Activated CD4-positive, alpha-beta T cell treated with anti-CD3 and anti-CD28 coated beads, Interleukin-2, amount 10 ng/mL, durations not matched to agents 24 days and 14 days (primary cell): ENCODE data around the gene SLC7A4. TPM values are rescaled to one million over a fixed set of nuclear protein-coding genes. Genes with fewer than 3 reads are reported as not detected.
"Not testable (repeated sequence)": the region's sequence is repeated elsewhere in the genome, so short reads cannot be mapped to it uniquely, and the experiment has no call there.

Source experiments
- DNase-seq: peaks from one replicate; pipeline ENCODE4 v3.0.0; 2022
- H3K27ac Mint-ChIP-seq: one replicate; pipeline ENCODE4 v1.8.0; 2022; ENCODE audit warnings: mild to moderate bottlenecking, mixed read lengths
- H3K27me3 Mint-ChIP-seq: one replicate; pipeline ENCODE4 v1.8.0; 2022; ENCODE audit warnings: mixed read lengths
- H3K36me3 Mint-ChIP-seq: one replicate; pipeline ENCODE4 v1.8.0; 2022; ENCODE audit warnings: low read depth, mild to moderate bottlenecking, mixed read lengths
- H3K4me1 Mint-ChIP-seq: one replicate; pipeline ENCODE4 v1.8.0; 2021; ENCODE audit warnings: mixed read lengths
- H3K4me3 Mint-ChIP-seq: one replicate; pipeline ENCODE4 v1.8.0; 2022; ENCODE audit warnings: mild to moderate bottlenecking, moderate library complexity, mixed read lengths
- H3K9me3 Mint-ChIP-seq: one replicate; pipeline ENCODE4 v1.8.0; 2021; ENCODE audit warnings: mixed read lengths
- intact Hi-C: fragments of 100-400 bp; cut with micrococcal nuclease; formaldehyde crosslinking; loops from one replicate; pipeline ENCODE4 v1.15.1; 2023
- total RNA-seq: library from RNA; stranded (reverse); gene quantifications from 2 replicates; pipeline ENCODE4 v1.2.3, GENCODE V29; 2022

Gene SLC7A4
- total RNA-seq, 1 donor from 2014 or later: not detected

- peak overlapping the region; percentile 23 for H3K27ac Mint-ChIP-seq
- peaks cover 9% of the 10 kb centered on the region for H3K27me3 Mint-ChIP-seq
- no peaks in the 10 kb centered on the region for H3K36me3 Mint-ChIP-seq
- no peaks in the 10 kb centered on the region for H3K9me3 Mint-ChIP-seq
- H3K4me3 Mint-ChIP-seq: peak overlapping the region; percentile 78
- intact Hi-C loops: loop anchor here (1.0 kb wide), 1 partner anchor 11 kb away; the partner anchor contains the start of gene THAP7
- no peak for DNase-seq
- peaks cover 13% of the 10 kb centered on the region for H3K4me1 Mint-ChIP-seq
These were observed 18.6 kb downstream of the SLC7A4 start for GRCh38 chr22:21013657-21014201.

- Mint-ChIP-seq H3K4me3 (no peak overlapping the region), H3K27me3 (peaks cover 9% of the 10 kb centered on the region), H3K9me3 (no peaks in the 10 kb centered on the region), H3K4me1 (peaks cover 13% of the 10 kb centered on the region), H3K36me3 (no peaks in the 10 kb centered on the region), H3K27ac (no peak overlapping the region)
- DNase-seq: no peak
- intact Hi-C loops: no loop called here
These were observed 19.6 kb downstream of the SLC7A4 start for GRCh38 chr22:21012446-21013407.

DNA sequence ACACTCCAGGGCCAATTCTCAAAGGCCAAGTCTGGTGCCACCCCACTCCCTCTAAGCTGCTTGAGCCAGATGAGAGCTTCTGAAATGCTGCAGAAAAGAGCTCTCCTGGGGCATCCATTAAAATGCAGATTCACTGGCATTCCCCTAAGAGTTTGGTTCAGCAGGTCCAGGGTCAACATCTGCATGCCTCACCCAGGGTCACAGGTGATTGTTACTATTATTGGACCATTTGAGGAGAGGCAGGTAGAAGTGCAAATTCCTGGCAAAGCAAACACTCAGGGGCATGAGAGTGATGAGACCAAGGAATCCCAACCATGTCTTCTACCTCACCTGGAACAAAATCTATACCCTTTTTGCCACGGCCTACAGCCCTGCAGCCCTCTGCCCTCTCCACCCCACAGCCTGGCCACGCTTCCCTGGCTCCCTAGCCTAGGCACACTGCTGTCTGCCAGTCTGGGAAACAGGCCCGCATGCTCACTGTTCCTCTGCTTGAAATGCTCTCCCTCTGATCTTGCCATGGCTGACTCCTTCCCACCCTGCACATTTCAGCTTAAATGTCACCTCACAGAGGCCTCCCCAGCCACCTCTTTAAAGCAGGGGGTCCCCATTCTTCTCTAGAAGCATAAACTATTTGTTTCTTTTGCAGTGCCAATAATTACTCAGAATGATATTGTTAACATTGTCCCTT is 21.8 kb downstream of the SLC7A4 start:
- no peak for DNase-seq
- Mint-ChIP-seq H3K27ac (no peak overlapping the region), H3K27me3 (peaks cover 12% of the 10 kb centered on the region), H3K4me3 (no peak overlapping the region), H3K9me3 (no peaks in the 10 kb centered on the region), H3K4me1 (peaks cover 13% of the 10 kb centered on the region), H3K36me3 (no peaks in the 10 kb centered on the region)
- intact Hi-C loops: no loop called here

DNA sequence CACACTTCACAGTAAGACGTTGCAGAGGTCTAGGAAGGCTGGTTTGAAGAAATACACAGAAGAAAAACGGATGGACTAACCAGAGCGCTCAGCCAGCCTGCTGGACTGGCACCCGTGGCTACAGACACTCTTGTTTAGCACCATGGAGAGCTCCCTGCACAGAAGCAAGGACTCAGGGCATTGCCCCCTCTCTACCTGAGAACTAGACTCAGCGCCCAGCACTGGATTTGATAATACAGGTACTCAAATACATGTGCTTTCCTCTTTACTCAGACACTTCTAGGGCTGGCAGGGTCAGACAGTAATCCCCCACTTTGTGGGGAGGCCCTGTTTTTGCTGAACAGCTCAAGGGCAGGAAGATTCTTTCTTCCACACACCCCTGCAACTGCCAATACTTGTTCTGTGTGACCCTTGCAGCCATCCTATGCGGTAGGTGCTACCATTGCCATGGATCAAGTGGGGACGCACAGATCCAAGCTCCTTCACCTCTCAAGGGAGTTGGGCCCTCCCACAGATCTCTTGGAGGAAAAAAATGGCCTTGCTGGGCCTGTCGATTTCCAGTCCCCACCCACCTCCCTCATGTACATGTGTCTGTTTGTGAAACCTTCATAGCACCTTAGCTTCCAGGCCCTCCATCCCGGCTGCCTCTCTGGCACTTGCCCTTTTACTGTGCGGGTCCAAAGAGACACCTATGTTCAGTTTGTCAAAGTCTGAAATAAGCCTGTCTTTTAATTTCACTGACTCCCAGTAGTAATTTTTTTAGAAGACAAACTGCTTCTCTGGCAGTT is 22.5 kb downstream of the SLC7A4 start:
- no peaks in the 10 kb centered on the region for H3K36me3 Mint-ChIP-seq
- H3K4me1 Mint-ChIP-seq: peaks cover 9% of the 10 kb centered on the region
- H3K27ac Mint-ChIP-seq: no peak overlapping the region
- peaks cover 9% of the 10 kb centered on the region for H3K27me3 Mint-ChIP-seq
- intact Hi-C loops: loop anchor here (10.0 kb wide), 1 partner anchor 1155 kb away; the partner anchor contains the start of genes GNB1L and RTL10
- peak; percentile 84 for DNase-seq
- no peaks in the 10 kb centered on the region for H3K9me3 Mint-ChIP-seq
- H3K4me3 Mint-ChIP-seq: no peak overlapping the region

GRCh38 chr22:21009208-21009607 is 23.2 kb downstream of the SLC7A4 start:
- DNase-seq, H3K27me3 Mint-ChIP-seq, H3K27ac Mint-ChIP-seq, H3K9me3 Mint-ChIP-seq, H3K4me3 Mint-ChIP-seq, H3K4me1 Mint-ChIP-seq, H3K36me3 Mint-ChIP-seq: not testable (repeated sequence)
- intact Hi-C loops: loop anchor here (10.0 kb wide), 1 partner anchor 1154 kb away; the partner anchor contains the start of genes GNB1L and RTL10

- DNase-seq: no peak
- H3K36me3 Mint-ChIP-seq: peaks cover 18% of the 10 kb centered on the region
- peaks cover 3% of the 10 kb centered on the region for H3K27me3 Mint-ChIP-seq
- peaks cover 14% of the 10 kb centered on the region for H3K4me1 Mint-ChIP-seq
- peak overlapping the region; percentile 97 for H3K4me3 Mint-ChIP-seq
- intact Hi-C loops: loop anchor here (2.0 to 10.0 kb wide), 4 partner anchors 41 to 1149 kb away; partner anchors contain the start of genes CRKL, GNB1L, RANBP1 and RTL10
- H3K9me3 Mint-ChIP-seq: no peaks in the 10 kb centered on the region
- H3K27ac Mint-ChIP-seq: no peak overlapping the region
These were observed 28.6 kb downstream of the SLC7A4 start for GRCh38 chr22:21003782-21004181.

GRCh38 chr22:21001601-21002325 is 30.6 kb downstream of the SLC7A4 start, which contains the start of gene THAP7:
TSS of gene THAP7 (minus strand) at chr22:21002118. CDS start at chr22:21001911, 207 bp downstream.
- intact Hi-C loops: loop anchor here (1.0 to 10.0 kb wide), 7 partner anchors 13 to 1147 kb away; partner anchors contain the start of genes CRKL, GNB1L, LZTR1 and PI4KA
- peaks cover 20% of the 10 kb centered on the region for H3K36me3 Mint-ChIP-seq
- H3K27me3 Mint-ChIP-seq: no peaks in the 10 kb centered on the region
- no peaks in the 10 kb centered on the region for H3K9me3 Mint-ChIP-seq
- peak within 1 kb of the TSS; percentile 97 for H3K4me3 Mint-ChIP-seq
- peak within 1 kb of the TSS; percentile 99 for H3K27ac Mint-ChIP-seq
- DNase-seq: peak; percentile 99
- peaks cover 14% of the 10 kb centered on the region for H3K4me1 Mint-ChIP-seq

GRCh38 chr22:21000987-21001600 is 31.3 kb downstream of the SLC7A4 start:
- peaks cover 20% of the 10 kb centered on the region for H3K36me3 Mint-ChIP-seq
- peak overlapping the region; percentile 97 for H3K4me3 Mint-ChIP-seq
- DNase-seq: no peak
- H3K9me3 Mint-ChIP-seq: no peaks in the 10 kb centered on the region
- peaks cover 14% of the 10 kb centered on the region for H3K4me1 Mint-ChIP-seq
- intact Hi-C loops: loop anchor here (1.0 to 10.0 kb wide), 4 partner anchors 19 to 1146 kb away; partner anchors contain the start of genes GNB1L, LZTR1, RANBP1 and RTL10
- H3K27ac Mint-ChIP-seq: peak overlapping the region; percentile 99
- no peaks in the 10 kb centered on the region for H3K27me3 Mint-ChIP-seq

GRCh38 chr22:21000207-21000986 is 32.0 kb downstream of the SLC7A4 start:
- no peaks in the 10 kb centered on the region for H3K9me3 Mint-ChIP-seq
- intact Hi-C loops: loop anchor here (5.0 to 10.0 kb wide), 3 partner anchors 38 to 1146 kb away; partner anchors contain the start of genes GNB1L, RANBP1, RTL10 and TRMT2A
- H3K27ac Mint-ChIP-seq: peak overlapping the region; percentile 99
- H3K27me3 Mint-ChIP-seq: no peaks in the 10 kb centered on the region
- H3K4me3 Mint-ChIP-seq: peak overlapping the region; percentile 97
- H3K4me1 Mint-ChIP-seq: peaks cover 14% of the 10 kb centered on the region
- H3K36me3 Mint-ChIP-seq: peaks cover 21% of the 10 kb centered on the region
- peak; percentile 70 for DNase-seq

GRCh38 chr22:20999350-21000206 is 32.8 kb downstream of the SLC7A4 start:
- Mint-ChIP-seq H3K36me3 (peaks cover 23% of the 10 kb centered on the region), H3K27me3 (no peaks in the 10 kb centered on the region), H3K4me1 (peaks cover 14% of the 10 kb centered on the region), H3K4me3 (peak overlapping the region; percentile 97), H3K9me3 (no peaks in the 10 kb centered on the region), H3K27ac (no peak overlapping the region)
- DNase-seq: no peak
- intact Hi-C loops: loop anchor here (5.0 to 10.0 kb wide), 3 partner anchors 37 to 1145 kb away; partner anchors contain the start of genes GNB1L, RANBP1, RTL10 and TRMT2A
